GM12872 (cell line): ENCODE data around the gene CHST8.

Source experiments
- TF ChIP-seq, protein P1 (sequence below): IDR thresholded peaks from 3 replicates; pipeline ENCODE4 v1.5.1; 2011; ENCODE audit warnings: low read depth, mild to moderate bottlenecking, low read length, moderate library complexity; ENCODE audit not compliant: insufficient read depth

CHST8 gene

DNA sequence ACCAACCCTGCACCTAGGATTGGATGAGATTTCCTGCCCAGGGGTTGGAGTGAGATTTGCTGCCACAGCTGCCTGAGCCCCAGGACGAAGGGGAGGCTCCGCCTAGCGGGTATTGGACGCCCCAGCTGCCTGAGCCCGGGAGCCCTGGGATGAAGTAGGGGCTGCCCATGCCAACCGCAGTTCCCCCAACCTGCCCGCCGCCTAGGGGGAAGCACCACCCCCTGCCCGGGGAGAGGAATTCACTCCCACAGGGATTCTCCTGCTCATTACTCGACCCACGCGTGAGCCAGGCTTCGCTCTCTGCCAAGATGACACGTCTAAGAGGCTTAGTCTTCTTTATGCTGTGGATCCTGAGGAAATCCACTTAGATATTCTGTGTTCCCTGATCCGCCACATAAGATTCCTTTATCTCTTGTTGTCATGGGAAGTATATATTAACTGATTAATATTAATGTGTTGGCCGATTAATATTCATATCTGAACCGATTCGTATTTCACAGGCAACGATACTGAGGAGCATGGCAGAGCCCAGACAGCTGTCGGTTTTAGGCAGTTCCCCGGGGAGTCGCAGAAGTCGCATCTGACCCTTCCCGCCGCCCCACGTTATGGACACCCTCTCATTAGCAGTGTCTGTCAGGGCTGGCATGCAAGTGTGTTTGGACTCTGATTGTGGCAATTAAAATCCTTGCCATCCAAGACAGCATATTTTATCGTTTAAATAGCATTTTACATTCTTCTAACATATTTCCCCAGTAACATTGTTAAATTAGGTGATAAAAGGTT lies 130.5 kb downstream of the CHST8 start:
- TF ChIP-seq, protein P1, sequence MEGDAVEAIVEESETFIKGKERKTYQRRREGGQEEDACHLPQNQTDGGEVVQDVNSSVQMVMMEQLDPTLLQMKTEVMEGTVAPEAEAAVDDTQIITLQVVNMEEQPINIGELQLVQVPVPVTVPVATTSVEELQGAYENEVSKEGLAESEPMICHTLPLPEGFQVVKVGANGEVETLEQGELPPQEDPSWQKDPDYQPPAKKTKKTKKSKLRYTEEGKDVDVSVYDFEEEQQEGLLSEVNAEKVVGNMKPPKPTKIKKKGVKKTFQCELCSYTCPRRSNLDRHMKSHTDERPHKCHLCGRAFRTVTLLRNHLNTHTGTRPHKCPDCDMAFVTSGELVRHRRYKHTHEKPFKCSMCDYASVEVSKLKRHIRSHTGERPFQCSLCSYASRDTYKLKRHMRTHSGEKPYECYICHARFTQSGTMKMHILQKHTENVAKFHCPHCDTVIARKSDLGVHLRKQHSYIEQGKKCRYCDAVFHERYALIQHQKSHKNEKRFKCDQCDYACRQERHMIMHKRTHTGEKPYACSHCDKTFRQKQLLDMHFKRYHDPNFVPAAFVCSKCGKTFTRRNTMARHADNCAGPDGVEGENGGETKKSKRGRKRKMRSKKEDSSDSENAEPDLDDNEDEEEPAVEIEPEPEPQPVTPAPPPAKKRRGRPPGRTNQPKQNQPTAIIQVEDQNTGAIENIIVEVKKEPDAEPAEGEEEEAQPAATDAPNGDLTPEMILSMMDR = no peak

DNA sequence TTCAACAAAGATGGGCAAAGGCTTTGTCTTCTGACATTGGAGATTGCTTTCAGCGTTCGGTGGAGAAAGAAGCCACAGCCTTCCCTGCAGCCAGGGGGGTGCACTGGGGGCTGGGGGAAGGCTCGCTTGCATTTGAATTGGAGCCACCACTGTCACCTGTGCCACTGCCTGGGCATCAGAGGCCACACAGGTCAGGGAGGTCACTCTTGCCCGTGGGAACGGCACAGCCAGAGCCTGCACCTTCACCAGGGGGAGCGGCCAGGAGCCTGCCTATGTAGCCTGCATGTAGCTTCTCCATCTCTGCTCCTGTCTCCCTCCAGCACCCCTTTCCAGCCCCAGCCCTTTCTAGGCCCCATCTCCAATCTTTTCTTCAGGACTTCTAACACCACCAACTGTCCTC lies 131.2 kb downstream of the CHST8 start:
- TF ChIP-seq, protein P1 = no peak

DNA sequence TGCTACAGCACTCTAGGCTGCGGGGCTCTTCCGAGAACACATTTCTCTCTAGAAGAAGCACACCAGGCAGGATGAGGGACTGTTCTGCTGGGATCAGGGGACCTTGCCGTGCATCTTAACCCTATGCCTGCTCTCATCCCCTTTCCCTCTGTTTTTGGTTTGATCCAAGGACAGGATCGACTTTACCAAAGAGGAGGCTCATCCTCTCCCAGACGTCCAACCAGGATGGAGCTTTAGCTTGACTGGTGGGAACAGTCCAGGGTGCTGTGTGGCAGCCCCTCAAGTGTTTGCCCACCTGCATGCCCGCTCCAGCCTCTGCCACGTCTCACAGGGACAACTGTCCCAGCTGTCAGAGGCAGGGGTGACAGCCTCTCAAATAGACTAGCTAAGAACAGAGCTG lies 132.6 kb downstream of the CHST8 start:
- TF ChIP-seq, protein P1 = no peak

DNA sequence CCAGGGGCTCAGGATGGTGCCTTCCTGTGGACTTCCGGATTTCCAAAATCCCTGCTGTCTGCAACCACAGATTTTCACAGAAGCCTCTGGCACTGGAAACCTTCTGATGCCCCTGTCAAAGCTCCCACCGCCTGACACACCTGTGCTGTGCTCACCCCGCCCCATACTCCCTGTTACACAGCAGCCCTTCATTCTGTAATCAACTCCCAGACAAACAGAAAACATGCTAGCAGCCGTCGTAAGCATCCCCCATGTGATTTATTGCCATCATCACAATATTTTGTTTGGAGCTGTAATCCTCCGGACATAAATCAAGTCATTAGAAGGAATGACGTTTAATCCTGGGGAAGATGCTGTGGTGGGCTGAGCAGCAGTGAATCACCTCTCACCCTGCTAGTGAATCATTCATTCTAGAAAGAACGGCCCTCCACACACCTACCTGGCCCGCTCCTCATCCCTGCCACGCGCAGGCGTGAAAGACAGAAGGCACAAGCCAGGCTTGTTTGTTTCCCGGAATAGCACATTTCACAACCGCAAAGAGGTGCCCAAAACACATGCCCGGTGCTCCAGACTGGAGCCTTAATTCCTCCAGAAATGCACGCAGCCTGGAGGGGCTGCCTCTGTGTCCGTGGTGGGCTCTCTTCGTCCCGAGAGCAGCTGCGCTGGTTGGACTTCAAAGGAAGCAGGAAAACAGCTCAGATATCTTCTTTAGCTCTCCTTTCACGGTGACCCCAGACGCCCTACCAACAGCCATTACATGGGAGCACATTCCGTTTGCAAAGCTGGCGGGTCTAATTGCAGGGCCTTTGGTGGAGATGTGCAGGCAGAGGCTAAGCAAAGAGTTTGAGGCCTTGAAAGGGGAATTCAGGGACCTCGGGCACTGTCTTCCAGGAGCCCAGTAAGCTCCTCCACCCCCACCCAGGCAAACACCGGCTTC lies 133.6 kb downstream of the CHST8 start:
- TF ChIP-seq, protein P1 = no peak

DNA sequence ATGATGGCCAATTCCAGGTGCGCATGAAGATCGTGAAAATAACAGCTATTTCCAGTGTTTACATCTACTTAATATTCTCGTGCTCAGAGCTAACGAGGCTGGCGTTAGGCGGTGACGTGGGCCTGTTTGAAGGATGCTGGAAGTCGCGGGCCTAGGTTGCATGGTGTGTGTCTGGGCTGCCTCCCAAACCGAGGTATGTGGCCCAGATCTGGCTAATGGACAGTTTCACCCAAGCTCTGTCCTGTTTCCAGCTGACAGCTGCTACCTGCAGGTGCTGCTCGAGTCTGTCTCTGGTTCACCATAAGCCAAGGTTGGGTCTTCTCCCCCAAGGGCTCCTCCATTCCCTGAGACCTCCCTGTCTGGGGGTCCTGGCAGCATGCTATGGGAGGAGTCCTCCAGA lies 134.4 kb downstream of the CHST8 start:
- TF ChIP-seq, protein P1 = no peak

DNA sequence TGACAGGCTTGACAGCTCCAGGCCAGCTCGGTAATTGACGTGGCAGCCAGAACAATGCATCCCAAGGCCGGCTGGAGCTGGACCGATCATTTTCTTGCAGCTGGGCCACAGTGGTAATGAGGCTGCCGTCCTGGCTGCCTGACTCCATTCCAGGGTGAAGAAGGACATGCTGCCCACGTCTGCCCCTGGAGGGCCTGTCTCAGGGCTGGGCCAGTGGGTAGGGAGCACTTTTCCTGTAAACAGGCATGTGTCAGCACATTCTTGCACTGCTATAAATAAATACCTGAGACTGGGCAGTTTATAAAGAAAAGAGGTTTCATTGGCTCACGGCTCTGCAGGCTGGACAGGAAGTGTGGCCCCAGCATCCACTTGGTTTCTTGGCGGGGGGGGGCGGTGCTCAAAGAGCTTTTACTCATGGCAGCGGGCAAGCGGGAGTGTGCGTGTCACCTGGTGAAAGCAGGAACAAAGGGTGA lies 136.8 kb downstream of the CHST8 start:
- TF ChIP-seq, protein P1 = no peak

DNA sequence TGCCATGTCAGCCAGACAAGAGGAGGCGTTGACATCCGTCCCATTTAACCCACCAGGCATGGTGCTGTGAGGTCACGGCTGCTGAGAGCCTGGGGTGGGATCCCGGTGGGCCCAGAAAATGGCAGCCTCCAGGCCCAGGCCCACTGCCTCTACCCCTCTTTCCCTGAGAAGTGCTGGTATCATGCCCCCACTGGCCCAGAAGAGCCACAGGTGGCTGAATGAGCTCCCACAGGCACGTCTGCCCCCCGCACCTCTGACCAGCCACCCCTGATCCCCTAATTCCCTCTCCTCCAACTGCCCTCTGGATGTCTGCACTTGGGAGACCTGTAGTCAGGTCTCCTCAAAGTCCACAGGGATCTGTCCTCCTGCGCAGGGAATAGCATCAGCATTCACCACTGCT lies 137.6 kb downstream of the CHST8 start:
- TF ChIP-seq, protein P1 = no peak
